GM12875 (cell line): Measurements from ENCODE around the gene PCNX1.
"Not testable (repeated sequence)": the region's sequence is repeated elsewhere in the genome, so short reads cannot be mapped to it uniquely, and the experiment has no call there.

Source experiments
- H3K4me3 ChIP-seq: one replicate; pipeline ENCODE4 v1.5.1; 2011; ENCODE audit warnings: low read depth, low read length, control low read depth
- CTCF ChIP-seq: IDR thresholded peaks from 2 replicates; pipeline ENCODE4 v1.5.1; 2011; ENCODE audit warnings: low read depth, mild to moderate bottlenecking, control low read depth, inconsistent platforms, low read length, moderate library complexity, borderline replicate concordance; ENCODE audit not compliant: insufficient read depth

PCNX1 gene

GRCh38 chr14:71143381-71144290, 236.4 kb downstream of the PCNX1 start:
- no peak for TF ChIP-seq CTCF
- H3K4me3 ChIP-seq = no peak overlapping the region

GRCh38 chr14:71147335-71147734, 240.1 kb downstream of the PCNX1 start:
- not testable (repeated sequence) for H3K4me3 ChIP-seq

GRCh38 chr14:71148627-71149026, 241.4 kb downstream of the PCNX1 start:
- H3K4me3 ChIP-seq = no peak overlapping the region
- no peak for TF ChIP-seq CTCF

GRCh38 chr14:71150737-71151136, 243.5 kb downstream of the PCNX1 start:
- H3K4me3 ChIP-seq = no peak overlapping the region
- TF ChIP-seq CTCF = no peak

GRCh38 chr14:71155743-71156142, 248.5 kb downstream of the PCNX1 start:
- TF ChIP-seq CTCF = no peak
- no peak overlapping the region for H3K4me3 ChIP-seq

GRCh38 chr14:71163050-71163841, 256.0 kb downstream of the PCNX1 start:
- TF ChIP-seq CTCF = no peak
- H3K4me3 ChIP-seq = no peak overlapping the region

GRCh38 chr14:71163842-71164629, 256.8 kb downstream of the PCNX1 start:
- no peak for TF ChIP-seq CTCF

More at GRCh38 chr14:71163842-71164629, 256.8 kb downstream of the PCNX1 start:
- no peak overlapping the region for H3K4me3 ChIP-seq
